Suprapubic skin (tissue), 4 donors: ENCODE results near the gene SPATA20. TPM values are rescaled to one million over a fixed set of nuclear protein-coding genes. Genes with fewer than 3 reads are reported as not detected.

Source experiments
- DNase-seq, 2 donors: peaks; one replicate each; pipeline ENCODE4 v3.0.0-alpha.2; 2019; ENCODE audit warnings: low spot score in 2 of 2
- H3K27ac ChIP-seq: fragments of 200-600 bp; sonication (generic); one replicate; pipeline ENCODE4 v1.5.1; 2019
- H3K27me3 ChIP-seq: fragments of 200-600 bp; sonication (generic); one replicate; pipeline ENCODE4 v1.5.1; 2019
- H3K36me3 ChIP-seq: fragments of 200-600 bp; sonication (generic); one replicate; pipeline ENCODE4 v1.5.1; 2019
- H3K4me1 ChIP-seq: fragments of 200-600 bp; sonication (generic); one replicate; pipeline ENCODE4 v1.5.1; 2019
- H3K4me3 ChIP-seq: fragments of 200-600 bp; sonication (generic); one replicate; pipeline ENCODE4 v1.5.1; 2019; ENCODE audit warnings: mild to moderate bottlenecking
- H3K9me3 ChIP-seq: fragments of 200-600 bp; sonication (generic); one replicate; pipeline ENCODE4 v1.5.1; 2019
- EP300 ChIP-seq: sonication (generic); formaldehyde crosslinking; IDR thresholded peaks from one replicate; pipeline ENCODE4 v1.6.1; 2017; ENCODE audit warnings: antibody characterized with exemption
- POLR2A ChIP-seq, 2 donors: fragments of 450-650 bp; IDR thresholded peaks; one replicate each; pipeline ENCODE4 v1.6.1; 2017; ENCODE audit warnings: antibody characterized with exemption in 2 of 2, mild to moderate bottlenecking in 2 of 2, moderate library complexity in 2 of 2
- POLR2AphosphoS5 ChIP-seq, 3 donors: sonication (generic); formaldehyde crosslinking; IDR thresholded peaks; one replicate each; pipeline ENCODE4 v1.6.1; 2017; ENCODE audit warnings: antibody characterized with exemption in 3 of 3
- WGBS: methylation state at CpG from one replicate; pipeline ENCODE4 v1.1.5; 2018; 5-methylcytosine and 5-hydroxymethylcytosine counted together
- total RNA-seq, 4 donors: library from RNA; depleted of rRNA; stranded (reverse); fragments of >200 nt; gene quantifications; one replicate each; pipeline ENCODE4 v1.1.0, GENCODE V29; 2016
- TF ChIP-seq, protein P1 (sequence below), 2 donors: fragments of 200-600 bp in 1 of 2; fragments of 450-650 bp in 1 of 2; sonication (generic) in 1 of 2; IDR thresholded peaks; one replicate each; pipeline ENCODE4 v1.5.1; 2016 to 2019; ENCODE audit warnings: antibody characterized with exemption in 2 of 2, mild to moderate bottlenecking in 1 of 2, moderate library complexity in 1 of 2

The SPATA20 gene
- total RNA-seq, 4 donors from 2014 or later = 36.5 to 75.4 (median 50.9) TPM

DNA sequence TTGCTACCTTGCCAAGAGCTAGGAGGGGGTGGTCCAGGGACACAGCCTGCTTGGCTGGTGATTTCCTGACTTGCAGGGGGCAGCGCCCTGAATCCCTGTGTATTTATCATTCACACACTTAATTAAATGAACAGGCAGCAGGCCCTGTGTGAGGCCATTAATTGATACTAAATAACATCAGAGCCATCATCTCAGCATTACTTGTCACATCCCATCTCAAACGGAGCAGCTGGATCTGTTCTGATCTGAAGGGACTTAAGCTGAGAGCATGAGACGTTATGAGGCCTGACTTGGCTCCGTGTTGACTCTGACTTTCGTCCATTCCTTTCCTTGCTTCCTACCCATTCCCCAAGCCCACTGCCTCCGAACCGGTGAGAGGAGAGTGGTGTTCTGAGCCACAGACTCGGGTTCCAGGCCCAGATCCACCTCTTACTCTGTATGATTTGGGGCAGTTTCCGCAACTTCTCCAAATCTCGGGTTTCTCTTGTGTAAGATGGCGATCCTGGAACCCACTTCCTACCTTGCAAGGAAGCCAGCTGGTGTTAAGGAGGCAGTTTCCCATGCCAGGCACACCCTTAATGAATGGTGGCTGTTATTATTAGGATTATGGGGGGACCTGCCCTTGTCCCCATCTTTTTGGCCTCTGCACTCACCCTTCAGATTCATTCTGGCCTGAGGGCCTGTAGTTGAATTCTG, 47.3 kb downstream of the SPATA20 start:
- H3K4me1 ChIP-seq = peaks cover 8% of the 10 kb centered on the region

DNA sequence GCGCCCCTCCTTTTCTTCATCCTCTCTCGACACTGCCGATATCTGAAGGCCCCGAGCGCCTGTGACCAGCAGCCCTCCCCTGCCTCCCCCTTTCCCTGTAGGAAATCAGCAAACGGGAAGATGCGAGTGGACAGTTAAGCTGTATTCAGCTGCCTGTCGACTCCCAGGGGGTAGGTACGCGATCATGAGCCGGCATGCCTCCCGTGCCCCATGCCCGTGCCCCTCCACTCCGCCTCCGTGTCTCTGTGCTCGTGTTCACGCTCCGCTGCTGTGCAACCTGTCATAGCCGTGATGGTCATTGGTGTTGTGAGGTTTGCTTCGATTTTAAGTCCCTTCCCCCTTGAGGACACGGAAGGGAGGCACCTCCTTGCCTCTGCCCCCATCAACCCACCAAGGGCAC, 47.9 kb downstream of the SPATA20 start:
- Histone ChIP-seq H3K36me3 (no peaks in the 10 kb centered on the region), H3K27me3 (no peaks in the 10 kb centered on the region), H3K4me3 (no peak overlapping the region), H3K9me3 (no peaks in the 10 kb centered on the region), H3K27ac (no peak overlapping the region), H3K4me1 (peaks cover 4% of the 10 kb centered on the region)
- TF ChIP-seq POLR2AphosphoS5 (IDR thresholded peaks at IDR 0.05) (no peak), EP300 (no peak), POLR2A (IDR thresholded peaks at IDR 0.05) (no peak)
- TF ChIP-seq, protein P1, sequence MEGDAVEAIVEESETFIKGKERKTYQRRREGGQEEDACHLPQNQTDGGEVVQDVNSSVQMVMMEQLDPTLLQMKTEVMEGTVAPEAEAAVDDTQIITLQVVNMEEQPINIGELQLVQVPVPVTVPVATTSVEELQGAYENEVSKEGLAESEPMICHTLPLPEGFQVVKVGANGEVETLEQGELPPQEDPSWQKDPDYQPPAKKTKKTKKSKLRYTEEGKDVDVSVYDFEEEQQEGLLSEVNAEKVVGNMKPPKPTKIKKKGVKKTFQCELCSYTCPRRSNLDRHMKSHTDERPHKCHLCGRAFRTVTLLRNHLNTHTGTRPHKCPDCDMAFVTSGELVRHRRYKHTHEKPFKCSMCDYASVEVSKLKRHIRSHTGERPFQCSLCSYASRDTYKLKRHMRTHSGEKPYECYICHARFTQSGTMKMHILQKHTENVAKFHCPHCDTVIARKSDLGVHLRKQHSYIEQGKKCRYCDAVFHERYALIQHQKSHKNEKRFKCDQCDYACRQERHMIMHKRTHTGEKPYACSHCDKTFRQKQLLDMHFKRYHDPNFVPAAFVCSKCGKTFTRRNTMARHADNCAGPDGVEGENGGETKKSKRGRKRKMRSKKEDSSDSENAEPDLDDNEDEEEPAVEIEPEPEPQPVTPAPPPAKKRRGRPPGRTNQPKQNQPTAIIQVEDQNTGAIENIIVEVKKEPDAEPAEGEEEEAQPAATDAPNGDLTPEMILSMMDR (IDR thresholded peaks at IDR 0.05) = no peak
- DNase-seq = no peak
- 90% methylated on average over 21 of the region's 21 CpGs for WGBS

More for the DNA sequence above, 47.3 kb downstream of the SPATA20 start:
- H3K36me3 ChIP-seq = no peaks in the 10 kb centered on the region
- H3K4me3 ChIP-seq = no peak overlapping the region
- no peaks in the 10 kb centered on the region for H3K27me3 ChIP-seq
- DNase-seq = no peak
- H3K27ac ChIP-seq = no peak overlapping the region
- H3K9me3 ChIP-seq = no peaks in the 10 kb centered on the region
- WGBS = 83% methylated on average over 11 of the region's 11 CpGs
- TF ChIP-seq POLR2AphosphoS5 (IDR thresholded peaks at IDR 0.05) (no peak), EP300 (no peak), POLR2A (IDR thresholded peaks at IDR 0.05) (no peak)
- TF ChIP-seq, protein P1 (IDR thresholded peaks at IDR 0.05) = no peak

DNA sequence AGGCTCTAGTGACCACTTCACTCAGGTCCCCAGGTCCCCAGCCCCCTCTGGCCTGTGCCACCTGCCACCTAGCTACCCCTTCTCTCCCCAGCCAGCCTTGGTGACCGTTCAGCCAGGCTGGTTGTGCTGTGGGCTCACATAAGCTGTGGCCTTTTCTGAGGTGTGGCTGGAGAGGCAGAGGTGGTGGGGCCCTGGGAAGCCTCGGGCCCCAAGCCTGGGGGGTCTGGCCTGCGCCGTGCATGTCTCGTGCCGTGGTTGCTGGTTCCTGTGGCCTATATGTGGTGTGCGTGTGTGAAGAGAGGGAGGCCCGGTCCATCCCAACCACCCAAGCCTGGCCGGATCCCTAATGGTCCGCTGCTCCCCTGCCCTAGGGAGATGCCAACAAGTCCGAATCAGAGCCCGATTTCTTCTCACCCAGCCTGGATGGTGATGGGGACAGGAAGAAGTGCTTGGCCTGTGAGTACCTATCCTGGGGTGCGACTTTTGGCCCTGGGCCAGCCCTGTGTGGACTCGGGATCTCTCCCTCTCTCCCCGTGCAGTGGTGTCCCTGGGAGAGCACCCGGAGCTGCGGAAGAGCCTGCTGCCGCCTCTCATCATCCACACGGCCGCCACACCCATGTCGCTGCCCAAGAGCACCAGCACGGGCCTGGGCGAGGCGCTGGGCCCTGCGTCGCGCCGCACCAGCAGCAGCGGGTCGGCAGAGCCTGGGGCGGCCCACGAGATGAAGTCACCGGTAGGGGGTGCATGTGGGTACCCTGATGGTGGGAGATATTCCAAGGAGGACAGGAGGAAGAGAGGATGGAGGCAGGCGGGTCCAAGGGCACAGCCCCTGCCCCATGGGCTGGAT, 49.4 kb downstream of the SPATA20 start:
- no peak for DNase-seq
- TF ChIP-seq EP300 (no peak), POLR2A (IDR thresholded peaks at IDR 0.05) (no peak), POLR2AphosphoS5 (IDR thresholded peaks at IDR 0.05) (no peak)
- TF ChIP-seq, protein P1 (IDR thresholded peaks at IDR 0.05) = no peak
- Histone ChIP-seq H3K27ac (no peak overlapping the region), H3K9me3 (no peaks in the 10 kb centered on the region), H3K4me3 (no peak overlapping the region), H3K36me3 (no peaks in the 10 kb centered on the region), H3K27me3 (peaks cover 2% of the 10 kb centered on the region), H3K4me1 (no peaks in the 10 kb centered on the region)
- 85% methylated on average over 25 of the region's 34 CpGs for WGBS

DNA sequence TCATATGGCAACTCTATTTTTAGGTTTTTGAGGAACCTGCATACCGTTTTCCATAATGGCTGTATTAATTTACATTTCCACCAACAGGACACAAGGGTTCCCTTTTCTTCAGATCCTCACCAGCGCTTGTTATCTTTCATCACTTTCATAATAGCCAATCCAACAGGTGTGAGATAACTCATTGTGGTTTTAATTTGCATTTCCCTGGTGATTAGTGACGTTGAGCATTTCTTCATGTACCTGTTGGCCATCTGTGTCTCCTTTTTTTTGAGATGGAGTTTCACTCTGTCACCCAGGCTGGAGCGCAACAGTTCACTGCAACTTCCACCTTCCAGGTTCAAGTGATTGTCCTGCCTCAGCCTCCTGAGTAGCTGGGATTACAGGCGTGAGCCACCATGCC, 51.5 kb downstream of the SPATA20 start:
- Histone ChIP-seq H3K4me3 (no peak overlapping the region), H3K4me1 (no peaks in the 10 kb centered on the region), H3K9me3 (no peaks in the 10 kb centered on the region), H3K27me3 (peaks cover 11% of the 10 kb centered on the region), H3K36me3 (no peaks in the 10 kb centered on the region), H3K27ac (no peak overlapping the region)
- 76% methylated on average over 5 of the region's 5 CpGs for WGBS
- no peak for DNase-seq
- TF ChIP-seq POLR2AphosphoS5 (IDR thresholded peaks at IDR 0.05) (no peak), EP300 (no peak), POLR2A (IDR thresholded peaks at IDR 0.05) (no peak)
- TF ChIP-seq, protein P1 (IDR thresholded peaks at IDR 0.05) = no peak

DNA sequence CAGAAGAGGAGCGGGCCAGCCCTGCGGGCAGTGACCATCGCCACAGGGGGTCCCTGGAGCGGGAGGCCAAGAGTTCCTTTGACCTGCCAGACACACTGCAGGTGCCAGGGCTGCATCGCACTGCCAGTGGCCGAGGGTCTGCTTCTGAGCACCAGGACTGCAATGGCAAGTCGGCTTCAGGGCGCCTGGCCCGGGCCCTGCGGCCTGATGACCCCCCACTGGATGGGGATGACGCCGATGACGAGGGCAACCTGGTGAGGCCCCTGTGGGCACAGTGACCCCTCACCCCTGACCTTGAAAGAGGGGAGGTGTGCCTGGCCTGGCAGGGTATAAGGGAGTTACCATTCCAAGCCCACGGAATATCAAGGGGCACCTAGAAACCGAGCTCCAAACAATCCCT, 52.6 kb downstream of the SPATA20 start:
- Histone ChIP-seq H3K27me3 (peaks cover 20% of the 10 kb centered on the region), H3K9me3 (no peaks in the 10 kb centered on the region), H3K4me3 (no peak overlapping the region), H3K27ac (no peak overlapping the region), H3K4me1 (peaks cover 8% of the 10 kb centered on the region), H3K36me3 (no peaks in the 10 kb centered on the region)
- TF ChIP-seq POLR2AphosphoS5 (IDR thresholded peaks at IDR 0.05) (no peak), POLR2A (IDR thresholded peaks at IDR 0.05) (no peak), EP300 (no peak)
- TF ChIP-seq, protein P1 (IDR thresholded peaks at IDR 0.05) = no peak
- 86% methylated on average over 2 of the region's 15 CpGs for WGBS
- DNase-seq = no peak
